HepG2 (cell line): ENCODE data around the gene WNT6. TPM values are rescaled to one million over a fixed set of nuclear protein-coding genes. Genes with fewer than 3 reads are reported as not detected.
A peak's percentile ranks its signal among the peaks of the same experiment; 100 is the strongest.

Experiments used
- ATF6 ChIP-seq: sonication (generic); formaldehyde crosslinking; conservative IDR thresholded peaks from 2 replicates; pipeline ENCODE4 v1.4.0; 2020; ENCODE audit warnings: missing genetic modification reagents
- MED1 ChIP-seq: sonication (generic); formaldehyde crosslinking; IDR thresholded peaks from 2 replicates; pipeline ENCODE4 v1.4.0; 2020; ENCODE audit warnings: missing genetic modification reagents
- NFKB2 ChIP-seq: sonication (generic); formaldehyde crosslinking; IDR thresholded peaks from 2 replicates; pipeline ENCODE4 v1.4.0; 2020; ENCODE audit warnings: missing genetic modification reagents, borderline replicate concordance
- POLR2A ChIP-seq, 2 experiments: IDR thresholded peaks; 2 replicates each; pipeline ENCODE4 v1.6.1; 2011; ENCODE audit warnings: low read depth in 2 of 2, low read length in 2 of 2, mild to moderate bottlenecking in 1 of 2, moderate library complexity in 1 of 2; ENCODE audit not compliant: insufficient read depth in 1 of 2
- SAP130 ChIP-seq: IDR thresholded peaks from 2 replicates; pipeline ENCODE4 v1.6.1; 2016; ENCODE audit warnings: low read depth
- SOX6 ChIP-seq, 2 experiments: fragments of 450-650 bp in 1 of 2; sonication (generic) in 1 of 2; formaldehyde crosslinking in 1 of 2; IDR thresholded peaks; 2 replicates each; pipeline versions ENCODE4 v1.4.0 to v1.6.1; 2017 to 2020; ENCODE audit warnings: antibody characterized with exemption in 1 of 2, mild to moderate bottlenecking in 1 of 2, missing genetic modification reagents in 1 of 2
- STAG1 ChIP-seq: sonication (generic); formaldehyde crosslinking; IDR thresholded peaks from 2 replicates; pipeline ENCODE4 v1.4.0; 2020; ENCODE audit warnings: missing genetic modification reagents
- XRCC5 ChIP-seq: fragments of 200-400 bp; formaldehyde crosslinking; optimal IDR thresholded peaks from 2 replicates; pipeline ENCODE3; 2017; ENCODE audit warnings: mild to moderate bottlenecking, low read length
- ZEB1 ChIP-seq: IDR thresholded peaks from 2 replicates; pipeline ENCODE4 v1.6.1; 2012; ENCODE audit warnings: mild to moderate bottlenecking, low read depth, inconsistent platforms; ENCODE audit not compliant: insufficient replicate concordance
- ZFP91 ChIP-seq: sonication (generic); formaldehyde crosslinking; IDR thresholded peaks from 2 replicates; pipeline ENCODE4 v1.9.0; 2022; ENCODE audit warnings: missing genetic modification reagents, mild to moderate bottlenecking, borderline replicate concordance
- ZNF275 ChIP-seq: sonication (generic); formaldehyde crosslinking; IDR thresholded peaks from 2 replicates; pipeline ENCODE4 v1.8.0; 2022; ENCODE audit warnings: missing genetic modification reagents, mild to moderate bottlenecking, inconsistent platforms, borderline replicate concordance
- ZNF30 ChIP-seq: sonication (generic); formaldehyde crosslinking; IDR thresholded peaks from 2 replicates; pipeline ENCODE4 v1.5.0; 2020; ENCODE audit warnings: mild to moderate bottlenecking, missing genetic modification reagents
- ZNF598 ChIP-seq: sonication (generic); formaldehyde crosslinking; IDR thresholded peaks from 2 replicates; pipeline ENCODE4 v1.5.1; 2020; ENCODE audit warnings: mild to moderate bottlenecking, missing genetic modification reagents, borderline replicate concordance
- polyA plus RNA-seq, 8 experiments: library from polyadenylated mRNA; depleted of rRNA in 3 of 8; stranded (reverse) in 7 of 8; unstranded in 1 of 8; fragments of >200 nt; fragmentation: Illumina TruSeq in 4 of 8; extraction: Trizol in 4 of 8; gene quantifications; 2 replicates each; pipeline versions ENCODE4 v1.2.1 to v1.2.3, GENCODE V29; 2011 to 2016; ENCODE audit warnings: low read depth in 4 of 8, missing spikeins in 1 of 8, mixed read lengths in 1 of 8; ENCODE audit not compliant: insufficient read depth in 1 of 8
- total RNA-seq, 5 experiments: library from RNA; depleted of rRNA; stranded (reverse); fragments of >200 nt; fragmentation: Illumina TruSeq; extraction: Trizol; gene quantifications; 2 replicates each; pipeline ENCODE4 v1.2.3, GENCODE V29; 2016; ENCODE audit warnings: low read depth in 1 of 5
- TF ChIP-seq, protein P1 (sequence below): sonication (generic); formaldehyde crosslinking; IDR thresholded peaks from 2 replicates; pipeline ENCODE4 v1.5.1; 2020; ENCODE audit warnings: mild to moderate bottlenecking, moderate library complexity, missing genetic modification reagents

Gene WNT6
- total and polyA plus RNA-seq, 2 of the 13 experiments (the other 11 are each of a cell fraction or from before 2014, with no cell fraction given): 0.20 TPM; not detected in 1

DNA sequence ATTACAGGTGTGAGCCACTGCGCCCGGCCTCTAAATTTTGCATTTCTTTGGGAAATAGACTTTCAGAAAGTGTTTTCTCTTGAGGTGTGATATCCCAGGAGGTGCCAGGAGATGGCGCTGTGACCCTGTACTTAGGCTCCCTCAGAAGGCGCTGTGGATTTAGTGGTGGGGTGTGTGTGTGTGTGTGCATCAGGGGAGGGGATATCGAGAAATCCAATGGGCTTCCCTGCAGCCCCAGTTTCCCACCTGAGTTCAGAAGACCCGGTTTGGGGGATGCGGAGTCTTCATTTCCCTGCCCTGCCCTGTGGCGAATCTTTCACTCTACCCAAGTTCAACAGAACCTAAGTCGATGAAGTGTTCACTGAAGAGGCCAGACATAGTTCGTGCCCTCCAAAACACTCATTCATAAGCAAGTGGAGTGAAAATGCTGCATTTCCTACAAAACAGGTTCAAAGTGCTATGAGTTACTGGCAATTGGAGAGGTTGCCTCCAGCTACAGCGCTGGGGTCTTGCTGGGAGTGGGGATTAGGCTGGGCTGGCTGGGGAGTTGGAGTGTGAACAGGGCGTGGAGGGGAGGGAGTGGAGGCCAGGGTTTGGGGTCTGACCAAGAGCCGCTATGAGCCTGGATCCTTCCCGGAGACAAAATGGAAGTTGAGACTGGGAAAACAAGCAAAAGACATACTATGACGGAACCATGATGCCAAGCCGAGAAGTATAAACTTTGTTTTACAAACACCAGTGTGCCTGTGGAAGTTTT lies 6.5 kb upstream of the WNT6 start (continued):
- peak; percentile 26; the same call in 1 of the 2 replicates for TF ChIP-seq SAP130 (CRISPR knock-in tag)
- TF ChIP-seq ZFP91: 0 out of 2 replicates have a peak, but pooled peaks have one; percentile 22
- TF ChIP-seq, protein P1, sequence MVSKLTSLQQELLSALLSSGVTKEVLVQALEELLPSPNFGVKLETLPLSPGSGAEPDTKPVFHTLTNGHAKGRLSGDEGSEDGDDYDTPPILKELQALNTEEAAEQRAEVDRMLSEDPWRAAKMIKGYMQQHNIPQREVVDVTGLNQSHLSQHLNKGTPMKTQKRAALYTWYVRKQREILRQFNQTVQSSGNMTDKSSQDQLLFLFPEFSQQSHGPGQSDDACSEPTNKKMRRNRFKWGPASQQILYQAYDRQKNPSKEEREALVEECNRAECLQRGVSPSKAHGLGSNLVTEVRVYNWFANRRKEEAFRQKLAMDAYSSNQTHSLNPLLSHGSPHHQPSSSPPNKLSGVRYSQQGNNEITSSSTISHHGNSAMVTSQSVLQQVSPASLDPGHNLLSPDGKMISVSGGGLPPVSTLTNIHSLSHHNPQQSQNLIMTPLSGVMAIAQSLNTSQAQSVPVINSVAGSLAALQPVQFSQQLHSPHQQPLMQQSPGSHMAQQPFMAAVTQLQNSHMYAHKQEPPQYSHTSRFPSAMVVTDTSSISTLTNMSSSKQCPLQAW (CRISPR knock-in tag): peak; percentile 52
- TF ChIP-seq ZNF30 (CRISPR knock-in tag): no peak
- TF ChIP-seq STAG1 (CRISPR knock-in tag): peak; percentile 86
- peak; percentile 55; the same call in 1 of the 2 replicates for TF ChIP-seq ZNF275 (CRISPR knock-in tag)
- peak; percentile 30; the same call in 1 of the 2 replicates for TF ChIP-seq ZNF598 (CRISPR knock-in tag)
- peak; percentile 28; the same call in 1 of the 2 replicates for TF ChIP-seq NFKB2 (CRISPR knock-in tag)
- no peak for TF ChIP-seq ZEB1
- TF ChIP-seq SOX6 (IDR thresholded peaks at IDR 0.05): no peak
- peak; percentile 37; the same call in 1 of the 2 replicates for TF ChIP-seq SOX6 (CRISPR knock-in tag; IDR thresholded peaks at IDR 0.05)
- peak; percentile 76 for TF ChIP-seq XRCC5
- TF ChIP-seq POLR2A (IDR thresholded peaks at IDR 0.05; ENCODE audit: insufficient read depth in 1 of 2, low read depth in 2 of 2, low read length in 2 of 2): no peak
- 0 out of 2 replicates have a peak, but pooled peaks have one; percentile 19 for TF ChIP-seq MED1 (CRISPR knock-in tag)
- 0 out of 2 replicates have a peak, but pooled peaks have one; percentile 57 for TF ChIP-seq ATF6 (CRISPR knock-in tag)
